ENCODE measurements around the gene KCNH3. TPM values are rescaled to one million over a fixed set of nuclear protein-coding genes. Genes with fewer than 3 reads are reported as not detected.

The KCNH3 gene
- total RNA-seq, 1 donor from 2014 or later: 31.9 TPM

DNA sequence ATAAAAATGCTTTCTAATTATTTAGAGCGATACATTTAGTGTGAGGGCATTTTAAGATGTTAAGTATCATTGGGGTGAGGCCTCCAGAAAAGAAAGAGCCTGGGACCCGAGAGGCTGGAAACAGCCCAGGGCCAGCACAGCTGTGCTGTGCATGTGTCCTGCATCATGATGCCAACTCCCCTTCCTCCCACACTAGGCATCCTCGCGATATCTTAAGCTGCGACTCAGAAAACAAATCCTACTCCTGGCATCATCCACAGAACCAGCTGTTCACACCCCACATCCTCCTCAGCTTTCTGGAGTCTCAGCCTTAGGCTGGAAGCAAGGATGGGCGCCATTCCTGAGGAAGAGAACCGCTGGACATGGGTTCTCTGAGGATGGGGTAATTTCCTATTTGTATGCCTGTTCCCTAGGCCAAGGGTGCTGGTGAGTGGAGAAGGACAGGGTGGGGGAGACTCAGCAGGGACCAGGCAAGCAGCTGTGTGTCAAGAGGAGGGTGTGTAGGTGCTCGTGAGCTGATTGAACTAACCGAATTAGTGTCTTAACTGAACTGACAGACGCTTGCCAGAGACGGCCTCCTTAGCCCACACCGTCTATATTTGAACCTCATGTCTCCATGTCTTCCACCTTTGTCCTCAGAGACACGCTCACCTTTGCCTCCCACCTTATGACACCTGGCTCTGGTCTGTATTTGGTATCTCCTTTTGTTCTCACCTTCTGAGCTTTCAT is 44.7 kb downstream of the KCNH3 start:
- Mint-ChIP-seq H3K36me3 (ENCODE audit: insufficient read depth) (peaks cover 4% of the 10 kb centered on the region), H3K27ac (no peak overlapping the region)

GRCh38 chr12:49584591-49584990 is 45.8 kb downstream of the KCNH3 start:
- Mint-ChIP-seq H3K27me3 (no peaks in the 10 kb centered on the region), H3K36me3 (ENCODE audit: insufficient read depth) (peaks cover 6% of the 10 kb centered on the region), H3K9me3 (ENCODE audit: low read depth) (no peaks in the 10 kb centered on the region), H3K4me1 (ENCODE audit: low read depth) (peaks cover 28% of the 10 kb centered on the region), H3K27ac (peak overlapping the region; percentile 63), H3K4me3 (ENCODE audit: low read depth) (no peak overlapping the region)
- no peak for TF ChIP-seq CTCF (IDR thresholded peaks at IDR 0.05; ENCODE audit: unreplicated experiment)
- no peak for DNase-seq (ENCODE audit: low spot score, unreplicated experiment)

More for the DNA sequence above, 44.7 kb downstream of the KCNH3 start:
- H3K9me3 Mint-ChIP-seq (ENCODE audit: low read depth): no peaks in the 10 kb centered on the region
- no peak for DNase-seq (ENCODE audit: low spot score, unreplicated experiment)
- H3K4me1 Mint-ChIP-seq (ENCODE audit: low read depth): peaks cover 28% of the 10 kb centered on the region
- no peaks in the 10 kb centered on the region for H3K27me3 Mint-ChIP-seq
- no peak for TF ChIP-seq CTCF (IDR thresholded peaks at IDR 0.05; ENCODE audit: unreplicated experiment)
- H3K4me3 Mint-ChIP-seq (ENCODE audit: low read depth): no peak overlapping the region

GRCh38 chr12:49585477-49586459 is 46.9 kb downstream of the KCNH3 start:
- H3K27me3 Mint-ChIP-seq: no peaks in the 10 kb centered on the region
- H3K36me3 Mint-ChIP-seq (ENCODE audit: insufficient read depth): peaks cover 9% of the 10 kb centered on the region
- no peak for TF ChIP-seq CTCF (IDR thresholded peaks at IDR 0.05; ENCODE audit: unreplicated experiment)
- DNase-seq (ENCODE audit: low spot score, unreplicated experiment): no peak
- H3K27ac Mint-ChIP-seq: no peak overlapping the region
- H3K9me3 Mint-ChIP-seq (ENCODE audit: low read depth): no peaks in the 10 kb centered on the region
- H3K4me1 Mint-ChIP-seq (ENCODE audit: low read depth): peaks cover 21% of the 10 kb centered on the region
- no peak overlapping the region for H3K4me3 Mint-ChIP-seq (ENCODE audit: low read depth)

GRCh38 chr12:49587174-49587908 is 48.5 kb downstream of the KCNH3 start:
- Mint-ChIP-seq H3K27me3 (no peaks in the 10 kb centered on the region), H3K27ac (no peak overlapping the region)

More at GRCh38 chr12:49587174-49587908, 48.5 kb downstream of the KCNH3 start:
- Mint-ChIP-seq H3K36me3 (ENCODE audit: insufficient read depth) (peaks cover 16% of the 10 kb centered on the region), H3K4me3 (ENCODE audit: low read depth) (no peak overlapping the region), H3K4me1 (ENCODE audit: low read depth) (peaks cover 6% of the 10 kb centered on the region), H3K9me3 (ENCODE audit: low read depth) (no peaks in the 10 kb centered on the region)
- peak; percentile 23 for TF ChIP-seq CTCF (IDR thresholded peaks at IDR 0.05; ENCODE audit: unreplicated experiment)
- no peak for DNase-seq (ENCODE audit: low spot score, unreplicated experiment)
